ENCODE measurements around the gene PELO.
A peak's percentile ranks its signal among the peaks of the same experiment; 100 is the strongest.

Gene PELO

DNA sequence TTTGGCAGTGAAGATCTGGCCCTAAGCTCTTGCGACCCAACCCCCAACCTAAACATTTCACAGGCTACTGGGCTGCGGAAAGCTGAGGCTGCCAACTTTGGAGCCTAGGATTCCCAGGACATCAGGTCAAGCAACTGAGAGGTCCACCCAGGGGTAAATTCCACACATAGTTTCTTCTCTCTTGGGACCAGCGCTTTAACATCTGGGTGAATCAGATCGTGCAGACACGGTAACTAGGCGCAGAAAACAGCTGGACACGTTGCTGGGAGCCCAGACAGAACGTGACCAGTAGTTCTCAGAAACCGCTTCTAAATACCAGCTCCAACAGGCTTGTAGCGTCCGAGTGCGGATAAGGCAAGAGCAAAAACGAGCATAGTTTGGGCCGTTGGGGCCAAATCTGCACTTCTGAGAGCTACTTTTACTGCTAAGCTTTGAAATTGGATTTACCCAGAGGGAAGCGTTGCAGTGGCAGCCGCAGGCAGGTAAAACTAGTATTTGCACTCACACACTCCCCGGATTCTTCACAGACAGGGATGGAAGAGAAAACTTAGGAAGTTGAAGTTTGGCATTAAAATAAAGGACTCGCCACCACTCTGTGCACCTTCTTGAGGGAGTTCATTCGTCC is 11.8 kb downstream of the PELO start:
- peak overlapping the region; percentile 94 to 97 for H3K4me3 Mint-ChIP-seq
- H3K9me3 Mint-ChIP-seq = no peaks in the 10 kb centered on the region
- DNase-seq = no peak
- H3K36me3 Mint-ChIP-seq (ENCODE audit: insufficient read depth) = peaks cover 26% of the 10 kb centered on the region
- H3K4me1 Mint-ChIP-seq (ENCODE audit: low read depth in 2 of 2) = peaks cover 33 to 38% of the 10 kb centered on the region in 2 donors
- H3K27me3 Mint-ChIP-seq = no peaks in the 10 kb centered on the region
- peak; percentile 26 for ATAC-seq (replicated peaks)
- H3K27ac Mint-ChIP-seq = peak overlapping the region; percentile 95 to 96

DNA sequence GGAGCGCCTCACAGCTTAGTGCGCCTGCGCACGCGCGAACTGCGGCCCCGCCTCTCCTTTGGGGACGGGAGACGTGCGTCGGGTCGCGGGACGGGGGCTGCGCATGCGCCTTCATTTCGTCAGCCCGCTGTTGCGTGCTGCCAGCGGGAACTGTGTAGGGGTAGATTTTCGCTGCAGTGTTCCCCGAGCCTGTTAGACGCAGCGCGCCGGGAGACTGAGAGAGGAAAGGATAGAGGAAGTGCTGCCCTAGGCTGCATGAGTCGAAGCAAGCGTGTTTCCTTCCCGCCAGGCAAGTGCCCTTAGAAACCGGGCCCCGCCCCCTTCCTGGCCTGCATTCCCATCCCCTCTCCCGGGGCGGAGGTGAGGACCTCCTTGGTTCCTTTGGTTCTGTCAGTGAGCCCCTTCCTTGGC is 12.3 kb downstream of the PELO start:
- H3K9me3 Mint-ChIP-seq = no peaks in the 10 kb centered on the region
- DNase-seq (peak; percentile 91 to 94 (median 92)), ATAC-seq (replicated peaks) (peak; percentile 84)
- peaks cover 26% of the 10 kb centered on the region for H3K36me3 Mint-ChIP-seq (ENCODE audit: insufficient read depth)
- peak overlapping the region; percentile 94 to 97 for H3K4me3 Mint-ChIP-seq
- H3K27ac Mint-ChIP-seq = peak overlapping the region; percentile 95 to 96
- H3K27me3 Mint-ChIP-seq = no peaks in the 10 kb centered on the region
- peaks cover 39 to 40% of the 10 kb centered on the region in 2 donors for H3K4me1 Mint-ChIP-seq (ENCODE audit: low read depth in 2 of 2)

DNA sequence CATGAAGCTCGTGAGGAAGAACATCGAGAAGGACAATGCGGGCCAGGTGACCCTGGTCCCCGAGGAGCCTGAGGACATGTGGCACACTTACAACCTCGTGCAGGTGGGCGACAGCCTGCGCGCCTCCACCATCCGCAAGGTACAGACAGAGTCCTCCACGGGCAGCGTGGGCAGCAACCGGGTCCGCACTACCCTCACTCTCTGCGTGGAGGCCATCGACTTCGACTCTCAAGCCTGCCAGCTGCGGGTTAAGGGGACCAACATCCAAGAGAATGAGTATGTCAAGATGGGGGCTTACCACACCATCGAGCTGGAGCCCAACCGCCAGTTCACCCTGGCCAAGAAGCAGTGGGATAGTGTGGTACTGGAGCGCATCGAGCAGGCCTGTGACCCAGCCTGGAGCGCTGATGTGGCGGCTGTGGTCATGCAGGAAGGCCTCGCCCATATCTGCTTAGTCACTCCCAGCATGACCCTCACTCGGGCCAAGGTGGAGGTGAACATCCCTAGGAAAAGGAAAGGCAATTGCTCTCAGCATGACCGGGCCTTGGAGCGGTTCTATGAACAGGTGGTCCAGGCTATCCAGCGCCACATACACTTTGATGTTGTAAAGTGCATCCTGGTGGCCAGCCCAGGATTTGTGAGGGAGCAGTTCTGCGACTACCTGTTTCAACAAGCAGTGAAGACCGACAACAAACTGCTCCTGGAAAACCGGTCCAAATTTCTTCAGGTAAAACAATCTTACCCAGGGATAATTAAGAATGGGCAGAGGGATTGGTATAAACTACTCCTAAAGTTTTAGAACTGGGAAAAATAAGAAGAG is 12.9 kb downstream of the PELO start:
- H3K36me3 Mint-ChIP-seq (ENCODE audit: insufficient read depth) = peaks cover 26% of the 10 kb centered on the region
- peak; percentile 22 to 36 (median 32) for DNase-seq

DNA sequence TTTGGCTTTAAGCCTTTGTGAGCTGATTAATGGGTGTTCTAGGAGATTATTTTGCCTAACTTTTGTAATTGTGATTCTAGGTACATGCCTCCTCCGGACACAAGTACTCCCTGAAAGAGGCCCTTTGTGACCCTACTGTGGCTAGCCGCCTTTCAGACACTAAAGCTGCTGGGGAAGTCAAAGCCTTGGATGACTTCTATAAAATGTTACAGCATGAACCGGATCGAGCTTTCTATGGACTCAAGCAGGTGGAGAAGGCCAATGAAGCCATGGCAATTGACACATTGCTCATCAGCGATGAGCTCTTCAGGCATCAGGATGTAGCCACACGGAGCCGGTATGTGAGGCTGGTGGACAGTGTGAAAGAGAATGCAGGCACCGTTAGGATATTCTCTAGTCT is 13.6 kb downstream of the PELO start:
- no peaks in the 10 kb centered on the region for H3K9me3 Mint-ChIP-seq
- H3K27ac Mint-ChIP-seq = peak overlapping the region; percentile 95 to 96
- DNase-seq (no peak), ATAC-seq (replicated peaks) (no peak)
- peaks cover 26% of the 10 kb centered on the region for H3K36me3 Mint-ChIP-seq (ENCODE audit: insufficient read depth)
- peak overlapping the region; percentile 94 to 97 for H3K4me3 Mint-ChIP-seq
- no peaks in the 10 kb centered on the region for H3K27me3 Mint-ChIP-seq
- peaks cover 40 to 43% of the 10 kb centered on the region in 2 donors for H3K4me1 Mint-ChIP-seq (ENCODE audit: low read depth in 2 of 2)

More for the DNA sequence above, 12.9 kb downstream of the PELO start:
- peak; percentile 60 for ATAC-seq (replicated peaks)
- Mint-ChIP-seq H3K4me3 (peak overlapping the region; percentile 94 to 97), H3K4me1 (ENCODE audit: low read depth in 2 of 2) (peaks cover 40 to 43% of the 10 kb centered on the region in 2 donors), H3K27ac (peak overlapping the region; percentile 95 to 96), H3K9me3 (no peaks in the 10 kb centered on the region), H3K27me3 (no peaks in the 10 kb centered on the region)

DNA sequence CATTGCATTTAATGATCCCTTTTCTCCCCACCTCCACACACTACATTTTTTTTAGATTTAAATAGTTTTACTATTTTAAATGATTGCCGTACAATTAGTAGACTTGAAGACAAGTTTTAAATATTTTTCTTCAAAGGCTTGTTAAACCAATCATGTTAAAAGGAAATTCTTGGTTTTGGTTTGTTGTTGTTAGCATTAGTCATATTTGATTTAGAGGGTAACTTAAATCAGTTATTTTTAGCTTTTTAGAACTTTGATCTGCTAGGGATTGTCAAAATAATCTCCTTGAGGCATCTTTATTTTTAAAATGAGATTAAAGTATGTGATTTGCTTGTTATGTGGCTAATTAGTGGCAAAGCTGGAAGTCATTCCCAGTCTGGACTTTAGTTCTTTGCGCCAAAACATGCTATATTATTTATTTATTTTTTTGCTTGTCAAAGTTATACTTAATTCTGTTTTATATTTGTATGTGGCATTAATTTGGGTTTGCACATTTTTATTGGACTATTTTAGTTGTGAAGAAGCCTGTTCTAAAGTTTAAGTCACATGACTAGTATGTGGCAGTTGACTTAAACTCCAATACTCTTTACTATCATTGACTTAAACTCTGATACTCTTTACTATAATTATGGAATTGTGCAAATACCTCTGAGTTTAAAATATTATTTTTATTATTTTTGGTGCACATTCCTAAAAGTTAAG is 14.7 kb downstream of the PELO start:
- no peak overlapping the region for H3K27ac Mint-ChIP-seq

DNA sequence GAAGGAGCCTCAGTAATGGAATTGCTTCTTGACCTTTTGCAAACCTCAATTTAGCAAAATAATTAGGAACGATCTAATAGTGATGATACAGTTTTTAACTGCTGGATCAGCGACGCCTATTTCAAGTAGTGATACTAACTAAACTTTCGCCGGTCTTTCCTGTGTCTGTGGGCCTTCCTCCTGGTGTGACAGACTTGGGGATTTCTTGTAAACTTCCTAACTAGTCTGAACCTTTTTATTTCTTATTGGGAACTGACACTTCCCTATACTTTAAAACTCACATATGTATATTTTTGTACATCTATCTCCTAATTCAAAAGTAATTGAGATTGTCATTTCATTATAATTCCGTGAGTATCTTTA is 15.2 kb downstream of the PELO start:
- Mint-ChIP-seq H3K36me3 (ENCODE audit: insufficient read depth) (peaks cover 26% of the 10 kb centered on the region), H3K9me3 (no peaks in the 10 kb centered on the region), H3K4me1 (ENCODE audit: low read depth in 2 of 2) (peaks cover 40 to 43% of the 10 kb centered on the region in 2 donors), H3K27me3 (no peaks in the 10 kb centered on the region), H3K27ac (no peak overlapping the region), H3K4me3 (peak overlapping the region in 1 of 2 donors; percentile 97)
- ATAC-seq (replicated peaks) (no peak), DNase-seq (no peak)

More for the DNA sequence above, 14.7 kb downstream of the PELO start:
- no peak for ATAC-seq (replicated peaks)
- H3K36me3 Mint-ChIP-seq (ENCODE audit: insufficient read depth) = peaks cover 26% of the 10 kb centered on the region
- DNase-seq = no peak
- H3K4me1 Mint-ChIP-seq (ENCODE audit: low read depth in 2 of 2) = peaks cover 40 to 43% of the 10 kb centered on the region in 2 donors
- no peaks in the 10 kb centered on the region for H3K9me3 Mint-ChIP-seq
- peak overlapping the region in 1 of 2 donors; percentile 97 for H3K4me3 Mint-ChIP-seq
- H3K27me3 Mint-ChIP-seq = no peaks in the 10 kb centered on the region

DNA sequence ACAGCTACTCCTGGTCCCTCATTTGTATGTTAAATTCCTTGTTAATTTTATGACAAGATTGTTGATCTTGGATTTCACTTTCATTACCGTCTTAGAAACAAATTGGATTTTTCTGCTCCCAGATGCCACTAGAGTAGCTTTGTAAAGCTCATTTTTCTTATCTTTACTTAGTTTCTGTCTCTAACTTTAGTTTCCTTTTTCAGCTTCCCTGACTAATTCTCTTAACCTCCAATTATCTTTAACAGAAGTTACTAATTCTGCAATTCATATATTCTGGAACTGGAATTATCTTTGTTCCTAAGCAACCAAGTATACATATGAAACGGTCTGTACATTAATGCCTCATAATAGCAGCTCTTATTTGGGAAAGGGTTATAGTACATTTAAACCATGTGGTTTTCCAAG is 16.7 kb downstream of the PELO start:
- no peaks in the 10 kb centered on the region for H3K27me3 Mint-ChIP-seq
- no peak overlapping the region for H3K4me3 Mint-ChIP-seq
- no peak overlapping the region for H3K27ac Mint-ChIP-seq
- peaks cover 31 to 35% of the 10 kb centered on the region in 2 donors for H3K4me1 Mint-ChIP-seq (ENCODE audit: low read depth in 2 of 2)
- H3K36me3 Mint-ChIP-seq (ENCODE audit: insufficient read depth) = peaks cover 23% of the 10 kb centered on the region
- ATAC-seq (replicated peaks) (no peak), DNase-seq (no peak)
- H3K9me3 Mint-ChIP-seq = no peaks in the 10 kb centered on the region

DNA sequence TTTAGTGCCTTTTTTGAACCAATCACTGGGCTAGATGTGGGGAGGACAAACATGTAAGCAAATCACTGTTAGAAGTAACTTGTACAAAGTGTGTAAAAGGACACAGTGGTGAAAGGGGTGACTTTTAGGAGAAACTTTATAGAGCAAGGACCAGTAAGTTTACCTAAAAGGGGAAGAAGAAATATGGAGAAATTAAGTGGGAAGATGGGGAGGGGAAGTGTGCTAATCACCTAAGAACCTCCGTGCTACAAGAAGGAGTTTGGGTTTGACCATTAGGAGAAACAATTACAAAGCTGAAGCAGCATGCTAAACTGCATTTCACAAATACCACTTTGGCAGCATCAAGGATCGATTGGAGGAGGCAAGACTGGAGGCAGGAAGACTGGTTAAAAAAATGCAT is 17.3 kb downstream of the PELO start:
- H3K4me1 Mint-ChIP-seq (ENCODE audit: low read depth in 2 of 2) = peaks cover 25 to 33% of the 10 kb centered on the region in 2 donors
- H3K9me3 Mint-ChIP-seq = no peaks in the 10 kb centered on the region
- no peak overlapping the region for H3K27ac Mint-ChIP-seq
- no peak overlapping the region for H3K4me3 Mint-ChIP-seq
- peaks cover 17% of the 10 kb centered on the region for H3K36me3 Mint-ChIP-seq (ENCODE audit: insufficient read depth)
- no peak for ATAC-seq (replicated peaks)
- no peaks in the 10 kb centered on the region for H3K27me3 Mint-ChIP-seq
- DNase-seq = no peak

DNA sequence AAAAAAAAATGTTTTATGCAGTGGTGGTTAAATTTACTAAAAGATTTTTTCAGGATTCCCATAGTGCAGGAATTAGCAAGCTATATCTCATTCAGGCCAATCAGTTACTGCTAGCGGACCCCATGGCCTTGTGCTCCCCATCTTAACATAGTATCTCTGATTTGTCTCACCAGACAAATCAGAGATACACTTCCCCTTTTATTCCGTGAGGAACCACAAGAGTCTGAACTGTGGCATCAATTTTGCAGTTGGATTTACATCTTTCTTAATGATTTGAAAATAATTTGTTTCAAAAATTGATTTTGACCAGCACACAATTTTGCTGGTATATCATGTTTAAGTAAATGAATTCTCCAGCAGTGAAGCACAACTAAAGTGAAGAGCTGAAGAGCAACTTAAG is 17.9 kb downstream of the PELO start:
- no peak for ATAC-seq (replicated peaks)

DNA sequence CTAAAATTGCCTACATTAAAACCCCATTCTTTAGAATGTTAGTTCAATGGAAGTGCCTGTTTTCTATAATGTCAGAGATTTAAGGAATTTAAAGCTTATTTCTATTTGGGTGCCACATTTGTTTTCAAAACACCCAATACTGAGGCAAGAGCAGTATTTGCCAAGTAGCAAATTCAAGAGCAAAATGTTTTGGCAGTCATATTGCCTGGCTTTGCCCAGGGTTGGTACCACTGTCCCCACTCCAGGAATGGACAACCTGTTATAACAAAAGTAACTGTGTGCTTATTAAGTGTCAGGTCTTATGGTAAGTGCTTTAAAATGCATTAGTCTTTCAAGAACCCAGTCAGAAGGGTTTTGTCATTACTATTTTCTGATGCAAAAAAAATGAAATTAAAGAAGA is 19.3 kb downstream of the PELO start:
- ATAC-seq (replicated peaks) (no peak), DNase-seq (no peak)
- no peak overlapping the region for H3K27ac Mint-ChIP-seq
- H3K36me3 Mint-ChIP-seq (ENCODE audit: insufficient read depth) = peaks cover 3% of the 10 kb centered on the region
- H3K27me3 Mint-ChIP-seq = no peaks in the 10 kb centered on the region
- H3K9me3 Mint-ChIP-seq = no peaks in the 10 kb centered on the region
- peaks cover 6 to 21% of the 10 kb centered on the region in 2 donors for H3K4me1 Mint-ChIP-seq (ENCODE audit: low read depth in 2 of 2)
- H3K4me3 Mint-ChIP-seq = no peak overlapping the region

More for the DNA sequence above, 17.9 kb downstream of the PELO start:
- Mint-ChIP-seq H3K36me3 (ENCODE audit: insufficient read depth) (peaks cover 11% of the 10 kb centered on the region), H3K27me3 (no peaks in the 10 kb centered on the region), H3K4me1 (ENCODE audit: low read depth in 2 of 2) (peaks cover 19 to 32% of the 10 kb centered on the region in 2 donors), H3K9me3 (no peaks in the 10 kb centered on the region), H3K4me3 (no peak overlapping the region), H3K27ac (no peak overlapping the region)
- DNase-seq = no peak

DNA sequence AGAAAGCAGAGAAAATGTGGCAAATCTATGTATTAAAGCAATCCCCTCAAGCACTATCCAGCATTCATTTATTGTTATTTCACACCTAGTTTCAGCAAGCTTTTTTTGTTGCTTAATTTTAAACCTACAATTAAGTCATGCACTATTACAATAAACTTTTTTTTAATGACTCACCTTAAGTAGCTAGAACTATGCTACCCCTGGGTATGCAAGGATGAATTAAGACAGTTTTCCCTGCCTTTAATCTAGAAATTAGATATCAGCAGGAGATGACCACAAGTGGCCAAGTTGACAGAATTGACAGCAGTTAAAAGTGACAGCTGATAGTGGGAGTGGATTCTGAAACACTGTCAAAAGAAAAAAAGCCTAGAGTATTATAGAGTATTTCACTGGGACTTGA is 20.0 kb downstream of the PELO start:
- peaks cover 6 to 21% of the 10 kb centered on the region in 2 donors for H3K4me1 Mint-ChIP-seq (ENCODE audit: low read depth in 2 of 2)
- no peaks in the 10 kb centered on the region for H3K27me3 Mint-ChIP-seq
- ATAC-seq (replicated peaks) (no peak), DNase-seq (no peak)
- no peaks in the 10 kb centered on the region for H3K9me3 Mint-ChIP-seq
- H3K36me3 Mint-ChIP-seq (ENCODE audit: insufficient read depth) = no peaks in the 10 kb centered on the region
- no peak overlapping the region for H3K27ac Mint-ChIP-seq
- H3K4me3 Mint-ChIP-seq = no peak overlapping the region

DNA sequence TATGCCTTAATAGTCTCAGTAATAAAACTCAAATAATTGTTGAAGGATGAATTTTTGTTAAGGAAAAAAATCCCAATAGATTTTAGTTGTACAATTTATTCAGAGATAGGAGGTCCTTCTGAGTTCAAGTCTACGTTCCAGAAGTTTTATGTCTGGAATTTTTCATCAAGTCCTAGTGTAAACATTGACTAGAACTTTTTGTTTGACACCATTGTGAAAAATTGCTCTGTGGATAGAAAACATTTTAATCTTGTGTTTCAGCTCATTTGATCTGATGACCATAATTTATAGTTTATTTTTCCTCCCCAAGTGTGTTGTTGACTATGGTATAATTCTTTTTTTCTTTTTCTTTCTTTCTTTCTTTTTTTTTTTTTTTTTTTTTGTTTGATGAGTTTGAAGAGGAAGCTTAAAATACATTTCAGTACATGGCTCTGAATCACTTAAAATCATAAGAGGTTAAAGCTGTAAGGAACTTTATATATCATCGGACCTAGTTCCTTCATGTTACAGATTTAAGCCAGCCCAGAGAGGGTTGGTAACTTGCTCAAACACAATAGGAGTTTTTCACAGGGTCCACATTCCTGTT is 20.7 kb downstream of the PELO start:
- Mint-ChIP-seq H3K27me3 (no peaks in the 10 kb centered on the region), H3K9me3 (no peaks in the 10 kb centered on the region), H3K36me3 (ENCODE audit: insufficient read depth) (no peaks in the 10 kb centered on the region), H3K27ac (no peak overlapping the region), H3K4me1 (ENCODE audit: low read depth in 2 of 2) (peaks cover 5 to 16% of the 10 kb centered on the region in 2 donors), H3K4me3 (no peak overlapping the region)
- ATAC-seq (replicated peaks) (no peak), DNase-seq (no peak)

DNA sequence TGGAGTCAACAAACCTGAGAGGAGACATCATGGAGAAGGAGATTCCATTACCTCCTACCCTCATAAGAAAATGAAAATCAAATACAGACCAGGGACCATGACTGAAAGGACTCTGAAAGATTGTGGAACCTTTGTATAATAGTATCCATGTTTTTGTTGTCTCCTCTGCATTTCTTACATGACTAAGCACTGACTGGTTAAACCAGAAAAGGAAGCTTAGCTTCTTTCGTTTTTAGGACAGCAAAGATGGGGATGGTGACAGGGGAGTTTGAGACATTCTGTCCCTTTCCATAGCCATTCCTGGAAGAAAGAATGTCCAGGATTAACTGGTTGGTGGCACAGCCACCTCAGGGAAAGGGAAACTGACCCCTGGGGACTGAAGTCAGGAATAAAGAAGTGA is 22.2 kb downstream of the PELO start:
- Mint-ChIP-seq H3K4me3 (no peak overlapping the region), H3K9me3 (no peaks in the 10 kb centered on the region), H3K36me3 (ENCODE audit: insufficient read depth) (no peaks in the 10 kb centered on the region), H3K27ac (no peak overlapping the region), H3K27me3 (no peaks in the 10 kb centered on the region), H3K4me1 (ENCODE audit: low read depth in 2 of 2) (peaks cover 0 to 5% of the 10 kb centered on the region in 2 donors)
- ATAC-seq (replicated peaks) (no peak), DNase-seq (no peak)

Measured in effector memory CD8-positive, alpha-beta T cell (primary cell).